Tibial artery (tissue), 4 donors: Measurements from ENCODE around the gene IGFBP2.

Experiments
- DNase-seq, 2 donors: peaks; one replicate each; pipeline ENCODE4 v3.0.0-alpha.2; 2019
- H3K27ac ChIP-seq, 2 donors: fragments of 200-600 bp; sonication (generic) in 1 of 2; 1 replicate in 1 of 2; 2 replicates in 1 of 2; pipeline ENCODE4 v1.5.1; 2018 to 2019; ENCODE audit warnings: mild to moderate bottlenecking in 1 of 2
- H3K27me3 ChIP-seq, 2 donors: fragments of 200-600 bp; sonication (generic) in 1 of 2; one replicate each; pipeline versions ENCODE4 v1.5.1 to v1.6.0; 2016 to 2019
- H3K36me3 ChIP-seq, 3 donors: fragments of 200-600 bp; sonication (generic) in 2 of 3; one replicate each; pipeline ENCODE4 v1.5.1; 2016 to 2019; ENCODE audit warnings: mild to moderate bottlenecking in 2 of 3
- H3K4me1 ChIP-seq, 4 donors: fragments of 200-600 bp; sonication (generic) in 2 of 4; 1 replicate in 3 of 4; 2 replicates in 1 of 4; pipeline ENCODE4 v1.5.1; 2016 to 2019
- H3K4me3 ChIP-seq, 2 donors: fragments of 200-600 bp; sonication (generic) in 1 of 2; 1 replicate in 1 of 2; 2 replicates in 1 of 2; pipeline ENCODE4 v1.5.1; 2018 to 2019; ENCODE audit warnings: mild to moderate bottlenecking in 2 of 2
- H3K9me3 ChIP-seq, 3 donors: fragments of 200-600 bp; sonication (generic) in 1 of 3; one replicate each; pipeline ENCODE4 v1.5.1; 2016 to 2019
- CTCF ChIP-seq, 2 experiments: fragments of 200-600 bp in 1 of 2; fragments of 450-650 bp in 1 of 2; IDR thresholded peaks; one replicate each; pipeline ENCODE4 v1.5.1; 2017 to 2019; ENCODE audit warnings: antibody characterized with exemption in 2 of 2, mild to moderate bottlenecking in 1 of 2, moderate library complexity in 1 of 2
- intact Hi-C: fragments of 100-400 bp; cut with DNase I; formaldehyde crosslinking; loops from one replicate; pipeline ENCODE4 v1.15.0; 2023; ENCODE audit warnings: low total_unique reads

IGFBP2 gene

GRCh38 chr2:216657980-216658379, 24.8 kb downstream of the IGFBP2 start:
- intact Hi-C loops, result no loop called here
- H3K4me1 ChIP-seq, result peaks cover 0 to 52% (median 31%) of the 10 kb centered on the region in 4 donors
- peaks cover 3 to 32% (median 21%) of the 10 kb centered on the region in 3 donors for H3K36me3 ChIP-seq
- H3K9me3 ChIP-seq, result no peaks in the 10 kb centered on the region
- H3K4me3 ChIP-seq, result no peak overlapping the region
- no peak for TF ChIP-seq CTCF (IDR thresholded peaks at IDR 0.05)
- no peaks in the 10 kb centered on the region for H3K27me3 ChIP-seq
- DNase-seq, result no peak
- peak overlapping the region in 1 of 2 donors; percentile 50 for H3K27ac ChIP-seq

- H3K36me3 ChIP-seq, result peaks cover 7 to 38% (median 29%) of the 10 kb centered on the region in 3 donors
- no peak for TF ChIP-seq CTCF (IDR thresholded peaks at IDR 0.05)
- H3K9me3 ChIP-seq, result no peaks in the 10 kb centered on the region
- H3K27ac ChIP-seq, result no peak overlapping the region
- H3K4me3 ChIP-seq, result no peak overlapping the region
- peaks cover 0 to 44% (median 26%) of the 10 kb centered on the region in 4 donors for H3K4me1 ChIP-seq
- intact Hi-C loops, result no loop called here
- no peaks in the 10 kb centered on the region for H3K27me3 ChIP-seq
- no peak for DNase-seq
Measured at GRCh38 chr2:216658757-216659156, 25.5 kb downstream of the IGFBP2 start.

GRCh38 chr2:216659276-216659675, 26.1 kb downstream of the IGFBP2 start:
- peaks cover 8 to 44% (median 34%) of the 10 kb centered on the region in 3 donors for H3K36me3 ChIP-seq
- H3K27ac ChIP-seq, result no peak overlapping the region
- no peaks in the 10 kb centered on the region for H3K27me3 ChIP-seq
- no peak for TF ChIP-seq CTCF (IDR thresholded peaks at IDR 0.05)
- peaks cover 0 to 39% (median 22%) of the 10 kb centered on the region in 4 donors for H3K4me1 ChIP-seq
- DNase-seq, result no peak
- no peak overlapping the region for H3K4me3 ChIP-seq
- H3K9me3 ChIP-seq, result no peaks in the 10 kb centered on the region
- intact Hi-C loops, result no loop called here

GRCh38 chr2:216660496-216660895, 27.3 kb downstream of the IGFBP2 start:
- Histone ChIP-seq H3K27ac (no peak overlapping the region), H3K4me1 (peaks cover 0 to 37% (median 24%) of the 10 kb centered on the region in 4 donors), H3K36me3 (peaks cover 8 to 44% (median 35%) of the 10 kb centered on the region in 3 donors), H3K27me3 (no peaks in the 10 kb centered on the region), H3K4me3 (no peak overlapping the region), H3K9me3 (no peaks in the 10 kb centered on the region)
- intact Hi-C loops, result no loop called here
- DNase-seq, result no peak
- no peak for TF ChIP-seq CTCF (IDR thresholded peaks at IDR 0.05)

GRCh38 chr2:216661051-216661450, 27.8 kb downstream of the IGFBP2 start:
- Histone ChIP-seq H3K27ac (no peak overlapping the region), H3K4me1 (peaks cover 0 to 41% (median 29%) of the 10 kb centered on the region in 4 donors), H3K27me3 (no peaks in the 10 kb centered on the region), H3K9me3 (no peaks in the 10 kb centered on the region), H3K36me3 (peaks cover 8 to 44% (median 35%) of the 10 kb centered on the region in 3 donors), H3K4me3 (no peak overlapping the region)
- DNase-seq, result no peak
- intact Hi-C loops, result no loop called here
- no peak for TF ChIP-seq CTCF (IDR thresholded peaks at IDR 0.05)
